ENCODE data around the gene RIPPLY2. TPM values are rescaled to one million over a fixed set of nuclear protein-coding genes. Genes with fewer than 3 reads are reported as not detected.

RIPPLY2 gene
- total and polyA plus RNA-seq, 2 donors (not counting 3 experiments of a cell fraction or from before 2014, with no cell fraction given): 0.25 to 0.53 TPM

- no peak for TF ChIP-seq EZH2 (IDR thresholded peaks at IDR 0.05; ENCODE audit: borderline replicate concordance, low read depth, low read length, severe bottlenecking)
- no peak for TF ChIP-seq CTCF (IDR thresholded peaks at IDR 0.05; ENCODE audit: extremely low read depth in 1 of 2, insufficient read depth in 1 of 2, low read depth in 1 of 2, low read length in 2 of 2)
- TF ChIP-seq, protein P1, sequence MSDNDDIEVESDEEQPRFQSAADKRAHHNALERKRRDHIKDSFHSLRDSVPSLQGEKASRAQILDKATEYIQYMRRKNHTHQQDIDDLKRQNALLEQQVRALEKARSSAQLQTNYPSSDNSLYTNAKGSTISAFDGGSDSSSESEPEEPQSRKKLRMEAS (IDR thresholded peaks at IDR 0.05; ENCODE audit: insufficient read depth, insufficient read length): no peak
- no peak for TF ChIP-seq MYC (IDR thresholded peaks at IDR 0.05; ENCODE audit: low read depth, low read length)
- no peak for TF ChIP-seq POLR2AphosphoS5 (IDR thresholded peaks at IDR 0.05; ENCODE audit: insufficient read depth, low read depth, low read length)
- no peak for TF ChIP-seq FOS (IDR thresholded peaks at IDR 0.05; ENCODE audit: borderline replicate concordance, insufficient read depth, low read length)
- TF ChIP-seq POLR2A (IDR thresholded peaks at IDR 0.05; ENCODE audit: low read depth, low read length): no peak
- no peak for TF ChIP-seq JUN (IDR thresholded peaks at IDR 0.05; ENCODE audit: borderline replicate concordance, insufficient read depth, insufficient read length, low read depth)
- no peak for TF ChIP-seq GATA2 (IDR thresholded peaks at IDR 0.05; ENCODE audit: insufficient read depth, insufficient read length, low read depth, low read length)
- DNase-seq (ENCODE audit: low read depth, low spot score) (no peak), FAIRE-seq (no peak)
- Histone ChIP-seq H3K4me2 (ENCODE audit: insufficient read depth, low read length) (no peak overlapping the region), H3K9me1 (replicated peaks; ENCODE audit: control insufficient read depth, extremely low read depth, insufficient read depth, low read length) (no peaks in the 10 kb centered on the region), H3K36me3 (ENCODE audit: control insufficient read depth in 2 of 2, extremely low read depth in 1 of 2, insufficient read depth in 2 of 2, low read length in 2 of 2) (no peaks in the 10 kb centered on the region), H3K79me2 (ENCODE audit: control insufficient read depth, insufficient read depth, low read length) (no peaks in the 10 kb centered on the region), H3K4me1 (ENCODE audit: control insufficient read depth, extremely low read depth, insufficient read depth, low read length) (no peaks in the 10 kb centered on the region), H3K9me3 (replicated peaks; ENCODE audit: control insufficient read depth, insufficient read depth, low read length) (no peaks in the 10 kb centered on the region), H3K9ac (replicated peaks; ENCODE audit: extremely low read depth, insufficient read depth, low read length) (no peak overlapping the region), H3K27ac (ENCODE audit: insufficient read depth, low read depth, low read length) (no peak overlapping the region), H2AFZ (ENCODE audit: low read depth, low read length) (no peak overlapping the region), H4K20me1 (replicated peaks; ENCODE audit: control insufficient read depth, extremely low read depth, insufficient read depth, low read length) (no peaks in the 10 kb centered on the region), H3K27me3 (ENCODE audit: control insufficient read depth in 2 of 2, insufficient read depth in 2 of 2, low read length in 2 of 2) (no peaks in the 10 kb centered on the region), H3K4me3 (replicated peaks in 1 of 3; ENCODE audit: insufficient read depth in 1 of 3, low read depth in 1 of 3, low read length in 3 of 3) (no peak overlapping the region)
- ChIA-PET CTCF (no interaction called here), POLR2A (no interaction called here)
- no TSS peak for BruUV-seq (replicated peaks)
- intact Hi-C loops (cut with micrococcal nuclease): no loop called here
- dilution Hi-C loops (cut with MboI; ENCODE audit: extremely low pct_ligation_motif_present, low sequenced_read_pairs): no loop called here
Measured at GRCh38 chr6:83890520-83890919, 37.4 kb downstream of the RIPPLY2 start.
